H9 (cell line): ENCODE data around the gene IGF2R. TPM values are rescaled to one million over a fixed set of nuclear protein-coding genes. Genes with fewer than 3 reads are reported as not detected.

Experiments used
- DNase-seq: peaks from one replicate; pipeline ENCODE4 v3.0.0-alpha.2; 2017
- H2AFZ ChIP-seq: one replicate; pipeline ENCODE4 v1.6.1; 2013; ENCODE audit warnings: mild to moderate bottlenecking, low read length, control low read depth, moderate library complexity
- H2AK5ac ChIP-seq: 2 replicates; pipeline ENCODE4 v1.6.1; 2013; ENCODE audit warnings: low read length, control low read depth, mixed read lengths; ENCODE audit not compliant: insufficient read length
- H2BK120ac ChIP-seq: one replicate; pipeline ENCODE4 v1.6.1; 2013; ENCODE audit warnings: low read depth, mild to moderate bottlenecking, low read length, control low read depth, inconsistent platforms; ENCODE audit not compliant: poor library complexity, severe bottlenecking
- H2BK12ac ChIP-seq: 2 replicates; pipeline ENCODE4 v1.6.1; 2013; ENCODE audit warnings: low read length, control low read depth, mixed read lengths, low read depth; ENCODE audit not compliant: insufficient read length
- H2BK15ac ChIP-seq: 2 replicates; pipeline ENCODE4 v1.6.1; 2013; ENCODE audit warnings: low read depth, low read length, control low read depth
- H2BK20ac ChIP-seq: one replicate; pipeline ENCODE4 v1.6.1; 2013; ENCODE audit warnings: low read depth, mild to moderate bottlenecking, low read length, control low read depth, inconsistent platforms; ENCODE audit not compliant: poor library complexity, severe bottlenecking
- H2BK5ac ChIP-seq: 2 replicates; pipeline ENCODE4 v1.6.1; 2013; ENCODE audit warnings: low read length, control low read depth, mixed read lengths; ENCODE audit not compliant: insufficient read length
- H3K14ac ChIP-seq: 2 replicates; pipeline ENCODE4 v1.6.1; 2013; ENCODE audit warnings: low read length, control low read depth; ENCODE audit not compliant: insufficient read depth
- H3K18ac ChIP-seq: 2 replicates; pipeline ENCODE4 v1.6.1; 2013; ENCODE audit warnings: low read depth, mild to moderate bottlenecking, mixed read lengths, low read length, control low read depth; ENCODE audit not compliant: insufficient read length
- H3K23ac ChIP-seq: 2 replicates; pipeline ENCODE4 v1.6.1; 2013; ENCODE audit warnings: low read length, control low read depth, mixed read lengths, low read depth; ENCODE audit not compliant: insufficient read length
- H3K23me2 ChIP-seq: 2 replicates; pipeline ENCODE4 v1.6.1; 2013; ENCODE audit warnings: low read depth, mild to moderate bottlenecking, mixed read lengths, low read length, control low read depth; ENCODE audit not compliant: insufficient read length, poor library complexity, severe bottlenecking
- H3K27ac ChIP-seq: 2 replicates; pipeline ENCODE4 v1.5.1; 2013; ENCODE audit warnings: low read length, control low read depth, mixed read lengths, low read depth; ENCODE audit not compliant: insufficient read length
- H3K27me3 ChIP-seq: 2 replicates; pipeline ENCODE4 v1.6.1; 2013; ENCODE audit warnings: low read length, control low read depth, inconsistent platforms; ENCODE audit not compliant: insufficient read depth
- H3K4ac ChIP-seq: 2 replicates; pipeline ENCODE4 v1.6.1; 2013; ENCODE audit warnings: low read depth, mild to moderate bottlenecking, control low read depth, inconsistent platforms, low read length, moderate library complexity
- H3K4me1 ChIP-seq: 2 replicates; pipeline ENCODE4 v1.6.1; 2013; ENCODE audit warnings: low read length, control low read depth, inconsistent platforms; ENCODE audit not compliant: insufficient read depth
- H3K4me2 ChIP-seq: 2 replicates; pipeline ENCODE4 v1.6.1; 2013; ENCODE audit warnings: low read length, control low read depth, mixed read lengths; ENCODE audit not compliant: insufficient read length, insufficient read depth
- H3K56ac ChIP-seq: 2 replicates; pipeline ENCODE4 v1.6.1; 2013; ENCODE audit warnings: low read depth, mild to moderate bottlenecking, mixed read lengths, low read length, control low read depth; ENCODE audit not compliant: insufficient read length
- H3K79me1 ChIP-seq: 2 replicates; pipeline ENCODE4 v1.6.1; 2013; ENCODE audit warnings: low read depth, mild to moderate bottlenecking, moderate library complexity, low read length, control low read depth, inconsistent platforms; ENCODE audit not compliant: insufficient read depth, poor library complexity, severe bottlenecking
- H3K79me2 ChIP-seq: 2 replicates; pipeline ENCODE4 v1.6.1; 2013; ENCODE audit warnings: low read length, control low read depth, inconsistent platforms; ENCODE audit not compliant: insufficient read depth
- H3K9ac ChIP-seq: 2 replicates; pipeline ENCODE4 v1.6.1; 2013; ENCODE audit warnings: low read length, control low read depth, mixed read lengths; ENCODE audit not compliant: insufficient read length; ENCODE audit errors: extremely low read depth
- H3K9me3 ChIP-seq: one replicate; pipeline ENCODE4 v1.6.1; 2013; ENCODE audit warnings: low read depth, low read length, inconsistent platforms; ENCODE audit not compliant: control insufficient read depth
- H3T11ph ChIP-seq: one replicate; pipeline ENCODE4 v1.6.1; 2013; ENCODE audit warnings: mild to moderate bottlenecking, low read length, control low read depth, inconsistent platforms
- H4K20me1 ChIP-seq: one replicate; pipeline ENCODE4 v1.6.1; 2013; ENCODE audit not compliant: control insufficient read depth, insufficient read length, insufficient read depth
- H4K5ac ChIP-seq: 2 replicates; pipeline ENCODE4 v1.6.1; 2013; ENCODE audit warnings: low read depth, mild to moderate bottlenecking, mixed read lengths, low read length, control low read depth; ENCODE audit not compliant: insufficient read length
- H4K8ac ChIP-seq: replicated peaks from 2 replicates; pipeline ENCODE4 v1.6.1; 2013; ENCODE audit warnings: low read length, control low read depth, mixed read lengths, low read depth; ENCODE audit not compliant: insufficient read length
- H4K91ac ChIP-seq: 2 replicates; pipeline ENCODE4 v1.6.1; 2013; ENCODE audit warnings: low read depth, mild to moderate bottlenecking, moderate library complexity, mixed read lengths, low read length, control low read depth; ENCODE audit not compliant: insufficient read length
- H3K27ac Mint-ChIP-seq, 3 experiments: 2 replicates in 2 of 3; 3 replicates in 1 of 3; pipeline ENCODE4 v1.8.0; 2020 to 2021; ENCODE audit warnings: mixed read lengths in 3 of 3, mild to moderate bottlenecking in 1 of 3, moderate library complexity in 1 of 3
- H3K27me3 Mint-ChIP-seq: 2 replicates; pipeline ENCODE4 v1.8.0; 2021; ENCODE audit warnings: low read depth, mild to moderate bottlenecking, moderate library complexity, mixed read lengths
- H3K36me3 Mint-ChIP-seq, 3 experiments: 2 replicates in 2 of 3; 3 replicates in 1 of 3; pipeline ENCODE4 v1.8.0; 2020 to 2021; ENCODE audit warnings: low read depth in 3 of 3, mixed read lengths in 3 of 3; ENCODE audit not compliant: insufficient read depth in 1 of 3
- H3K4me1 Mint-ChIP-seq, 2 experiments: 2 replicates each; pipeline ENCODE4 v1.8.0; 2020; ENCODE audit warnings: mixed read lengths in 2 of 2
- H3K4me3 Mint-ChIP-seq, 2 experiments: 2 replicates in 1 of 2; 3 replicates in 1 of 2; pipeline ENCODE4 v1.8.0; 2020 to 2021; ENCODE audit warnings: mild to moderate bottlenecking in 2 of 2, mixed read lengths in 2 of 2, moderate library complexity in 1 of 2
- H3K9me3 Mint-ChIP-seq, 2 experiments: 2 replicates in 1 of 2; 3 replicates in 1 of 2; pipeline ENCODE4 v1.8.0; 2020; ENCODE audit warnings: mild to moderate bottlenecking in 2 of 2, mixed read lengths in 2 of 2, moderate library complexity in 1 of 2
- WGBS: extraction: QIAGEN DNeasy Blood & Tissue Kit; methylation state at CpG from one replicate; pipeline ENCODE4 v1.1.7; 2013; ENCODE audit warnings: missing lambda C conversion rate, low lambda C conversion rate, mixed read lengths; ENCODE audit not compliant: insufficient read length; ENCODE audit errors: extremely low coverage; 5-methylcytosine and 5-hydroxymethylcytosine counted together
- total RNA-seq: library from RNA; stranded (reverse); gene quantifications from 2 replicates; pipeline ENCODE4 v1.2.1, GENCODE V29; 2021
- TF ChIP-seq, protein P1 (sequence below): fragments of 200-600 bp; sonication (generic); conservative IDR thresholded peaks from 3 replicates; pipeline ENCODE4 v1.8.0; 2021; ENCODE audit warnings: antibody characterized with exemption, mild to moderate bottlenecking

Gene IGF2R
- total RNA-seq, 1 experiment from 2014 or later = 66.7 TPM

DNA sequence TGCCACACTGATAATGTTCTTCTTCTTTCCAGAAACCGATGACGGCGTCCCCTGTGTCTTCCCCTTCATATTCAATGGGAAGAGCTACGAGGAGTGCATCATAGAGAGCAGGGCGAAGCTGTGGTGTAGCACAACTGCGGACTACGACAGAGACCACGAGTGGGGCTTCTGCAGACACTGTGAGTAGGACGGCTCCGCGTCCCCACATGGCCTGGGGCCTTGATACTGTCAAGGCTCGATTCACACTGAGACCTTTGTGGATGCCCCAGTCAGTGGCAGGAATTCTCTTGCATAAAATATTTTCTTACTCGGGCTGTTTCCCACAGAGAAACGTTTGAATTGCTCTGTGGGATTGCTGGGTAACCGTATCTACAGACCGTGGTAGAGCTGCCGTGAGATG is 111.2 kb downstream of the IGF2R start:
- H3K4me1 Mint-ChIP-seq = peaks cover 2 to 3% of the 10 kb centered on the region in 2 experiments; a peak in 2 of 4 replicates
- no peak overlapping the region for H3K4me2 ChIP-seq
- WGBS = no CpG with 5 or more reads among the region's 17 CpGs
- no peak overlapping the region for H3K23ac ChIP-seq
- H3K27ac Mint-ChIP-seq = no peak overlapping the region
- H2BK12ac ChIP-seq = no peak overlapping the region
- H3K27me3 ChIP-seq = no peaks in the 10 kb centered on the region
- H3K23me2 ChIP-seq = no peaks in the 10 kb centered on the region
- H2BK20ac ChIP-seq = no peak overlapping the region
- peaks cover 69 to 91% (median 87%) of the 10 kb centered on the region in 3 experiments for H3K36me3 Mint-ChIP-seq
- H4K8ac ChIP-seq = no peak overlapping the region
- H3K14ac ChIP-seq = no peak overlapping the region
- no peak for DNase-seq
- no peak overlapping the region for H3K4ac ChIP-seq
- no peak overlapping the region for H3T11ph ChIP-seq
- H3K9me3 Mint-ChIP-seq = peaks cover 5 to 8% of the 10 kb centered on the region in 2 experiments
- no peak overlapping the region for H2BK15ac ChIP-seq
- H3K79me2 ChIP-seq = no peaks in the 10 kb centered on the region
- no peaks in the 10 kb centered on the region for H4K20me1 ChIP-seq
- no peak overlapping the region for H2AK5ac ChIP-seq
- no peak overlapping the region for H2AFZ ChIP-seq
- H3K4me1 ChIP-seq = no peaks in the 10 kb centered on the region
- H3K9ac ChIP-seq = no peak overlapping the region
- no peak overlapping the region for H4K91ac ChIP-seq
- TF ChIP-seq, protein P1, sequence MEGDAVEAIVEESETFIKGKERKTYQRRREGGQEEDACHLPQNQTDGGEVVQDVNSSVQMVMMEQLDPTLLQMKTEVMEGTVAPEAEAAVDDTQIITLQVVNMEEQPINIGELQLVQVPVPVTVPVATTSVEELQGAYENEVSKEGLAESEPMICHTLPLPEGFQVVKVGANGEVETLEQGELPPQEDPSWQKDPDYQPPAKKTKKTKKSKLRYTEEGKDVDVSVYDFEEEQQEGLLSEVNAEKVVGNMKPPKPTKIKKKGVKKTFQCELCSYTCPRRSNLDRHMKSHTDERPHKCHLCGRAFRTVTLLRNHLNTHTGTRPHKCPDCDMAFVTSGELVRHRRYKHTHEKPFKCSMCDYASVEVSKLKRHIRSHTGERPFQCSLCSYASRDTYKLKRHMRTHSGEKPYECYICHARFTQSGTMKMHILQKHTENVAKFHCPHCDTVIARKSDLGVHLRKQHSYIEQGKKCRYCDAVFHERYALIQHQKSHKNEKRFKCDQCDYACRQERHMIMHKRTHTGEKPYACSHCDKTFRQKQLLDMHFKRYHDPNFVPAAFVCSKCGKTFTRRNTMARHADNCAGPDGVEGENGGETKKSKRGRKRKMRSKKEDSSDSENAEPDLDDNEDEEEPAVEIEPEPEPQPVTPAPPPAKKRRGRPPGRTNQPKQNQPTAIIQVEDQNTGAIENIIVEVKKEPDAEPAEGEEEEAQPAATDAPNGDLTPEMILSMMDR = no peak
- H3K27me3 Mint-ChIP-seq = no peaks in the 10 kb centered on the region
- H4K5ac ChIP-seq = no peak overlapping the region
- no peak overlapping the region for H3K27ac ChIP-seq
- H2BK120ac ChIP-seq = no peak overlapping the region
- no peaks in the 10 kb centered on the region for H3K79me1 ChIP-seq
- H3K4me3 Mint-ChIP-seq = no peak overlapping the region
- H3K9me3 ChIP-seq = peaks cover 9% of the 10 kb centered on the region
- no peak overlapping the region for H3K18ac ChIP-seq
- no peak overlapping the region for H3K56ac ChIP-seq
- H2BK5ac ChIP-seq = no peak overlapping the region
